ENCODE measurements around the gene LDLRAD4. TPM values are rescaled to one million over a fixed set of nuclear protein-coding genes. Genes with fewer than 3 reads are reported as not detected.

Gene LDLRAD4
- total and polyA plus RNA-seq, 8 donors, result 2.0 to 47.9 (median 9.0) TPM

- 87 to 98% (median 95%) methylated on average over 3 of the region's 3 CpGs for WGBS, 5 donors
- TF ChIP-seq CTCF (IDR thresholded peaks at IDR 0.05) (no peak), EP300 (IDR thresholded peaks at IDR 0.05) (no peak), POLR2AphosphoS5 (IDR thresholded peaks at IDR 0.05) (no peak), POLR2A (IDR thresholded peaks at IDR 0.05) (no peak)
- Histone ChIP-seq H3K4me3 (no peak overlapping the region), H3K9me3 (peaks cover 5 to 20% (median 7%) of the 10 kb centered on the region in 4 donors), H3K36me3 (no peaks in the 10 kb centered on the region), H3K27me3 (no peaks in the 10 kb centered on the region), H3K27ac (no peak overlapping the region), H3K4me1 (peaks cover 0 to 14% (median 0%) of the 10 kb centered on the region in 4 donors)
- intact Hi-C loops (cut with DNase I; ENCODE audit: low total_unique reads), result no loop called here
- no peak for DNase-seq
Observed at GRCh38 chr18:13316063-13316462, 97.5 kb downstream of the LDLRAD4 start.

GRCh38 chr18:13317801-13318200 lies 99.2 kb downstream of the LDLRAD4 start:
- 85 to 92% (median 90%) methylated on average over 9 of the region's 9 CpGs for WGBS, 5 donors
- DNase-seq, result no peak
- no peak overlapping the region for H3K4me3 ChIP-seq
- H3K9me3 ChIP-seq, result peaks cover 5 to 20% (median 7%) of the 10 kb centered on the region in 4 donors
- TF ChIP-seq CTCF (IDR thresholded peaks at IDR 0.05) (no peak), POLR2AphosphoS5 (IDR thresholded peaks at IDR 0.05) (no peak), POLR2A (IDR thresholded peaks at IDR 0.05) (no peak), EP300 (IDR thresholded peaks at IDR 0.05) (no peak)
- H3K27ac ChIP-seq, result peak overlapping the region in 1 of 5 donors; percentile 69
- intact Hi-C loops (cut with DNase I; ENCODE audit: low total_unique reads), result no loop called here
- H3K27me3 ChIP-seq, result no peaks in the 10 kb centered on the region
- no peaks in the 10 kb centered on the region for H3K36me3 ChIP-seq
- peaks cover 0 to 14% (median 0%) of the 10 kb centered on the region in 4 donors for H3K4me1 ChIP-seq

- no peak for DNase-seq
- WGBS, 5 donors, result 73 to 83% (median 79%) methylated on average over 19 of the region's 19 CpGs
Observed at GRCh38 chr18:13318731-13319501, 100.4 kb downstream of the LDLRAD4 start.

GRCh38 chr18:13319629-13320028 lies 101.1 kb downstream of the LDLRAD4 start:
- DNase-seq, result no peak
- peaks cover 0 to 14% (median 0%) of the 10 kb centered on the region in 4 donors for H3K4me1 ChIP-seq
- TF ChIP-seq POLR2AphosphoS5 (IDR thresholded peaks at IDR 0.05), result peak in 1 of 3 donors; percentile 32
- no peak for TF ChIP-seq EP300 (IDR thresholded peaks at IDR 0.05)
- TF ChIP-seq CTCF (IDR thresholded peaks at IDR 0.05), result no peak
- TF ChIP-seq POLR2A (IDR thresholded peaks at IDR 0.05), result no peak
- intact Hi-C loops (cut with DNase I; ENCODE audit: low total_unique reads), result no loop called here
- peak overlapping the region in 3 of 5 donors; percentile 17 to 69 (median 67) for H3K27ac ChIP-seq
- no peaks in the 10 kb centered on the region for H3K36me3 ChIP-seq
- WGBS, 5 donors, result 37 to 62% (median 45%) methylated on average over 4 of the region's 4 CpGs
- H3K27me3 ChIP-seq, result no peaks in the 10 kb centered on the region
- H3K4me3 ChIP-seq, result no peak overlapping the region
- peaks cover 5 to 20% (median 7%) of the 10 kb centered on the region in 4 donors for H3K9me3 ChIP-seq

More at GRCh38 chr18:13318731-13319501, 100.4 kb downstream of the LDLRAD4 start:
- H3K9me3 ChIP-seq, result peaks cover 5 to 20% (median 7%) of the 10 kb centered on the region in 4 donors
- no peaks in the 10 kb centered on the region for H3K36me3 ChIP-seq
- H3K27me3 ChIP-seq, result no peaks in the 10 kb centered on the region
- TF ChIP-seq POLR2A (IDR thresholded peaks at IDR 0.05) (no peak), POLR2AphosphoS5 (IDR thresholded peaks at IDR 0.05) (no peak), CTCF (IDR thresholded peaks at IDR 0.05) (no peak), EP300 (IDR thresholded peaks at IDR 0.05) (no peak)
- H3K27ac ChIP-seq, result peak overlapping the region in 2 of 5 donors; percentile 67 to 69
- intact Hi-C loops (cut with DNase I; ENCODE audit: low total_unique reads), result no loop called here
- H3K4me3 ChIP-seq, result no peak overlapping the region
- peaks cover 0 to 14% (median 0%) of the 10 kb centered on the region in 4 donors for H3K4me1 ChIP-seq

Measured in stomach (tissue), 9 donors.